ENCODE measurements around the gene JMJD1C. TPM values are rescaled to one million over a fixed set of nuclear protein-coding genes. Genes with fewer than 3 reads are reported as not detected.
A peak's percentile ranks its signal among the peaks of the same experiment; 100 is the strongest.

The JMJD1C gene
- total and polyA plus RNA-seq, 10 of the 15 experiments (the other 5 are each of a cell fraction or from before 2014, with no cell fraction given), result 31.2 to 83.3 (median 49.5) TPM

GRCh38 chr10:63268798-63269503 lies 196.8 kb downstream of the JMJD1C start:
- Histone ChIP-seq H3K27ac (ENCODE audit: control insufficient read depth, insufficient read depth) (peak overlapping the region; percentile 80), H3K9me3 (replicated peaks; ENCODE audit: control insufficient read depth, insufficient read depth, low read length) (no peaks in the 10 kb centered on the region), H3K9ac (ENCODE audit: control insufficient read depth, insufficient read depth, low read length) (peak overlapping the region; percentile 84), H3K79me2 (ENCODE audit: control insufficient read depth, insufficient read depth, low read length) (peaks cover 72% of the 10 kb centered on the region), H4K20me1 (ENCODE audit: control insufficient read depth, insufficient read depth) (no peaks in the 10 kb centered on the region), H3K4me3 (peak overlapping the region; percentile 91), H3K4me1 (ENCODE audit: control insufficient read depth, insufficient read depth, low read length) (peaks cover 18% of the 10 kb centered on the region), H3K36me3 (ENCODE audit: control insufficient read depth in 2 of 2, insufficient read depth in 2 of 2, low read length in 1 of 2) (no peaks in the 10 kb centered on the region), H3K4me2 (ENCODE audit: control insufficient read depth, insufficient read depth) (peak overlapping the region; percentile 53), H3K27me3 (replicated peaks in 1 of 2; ENCODE audit: control insufficient read depth in 2 of 2, insufficient read depth in 2 of 2, low read length in 1 of 2) (no peaks in the 10 kb centered on the region), H2AFZ (ENCODE audit: control insufficient read depth, low read depth, low read length) (no peak overlapping the region; the same call in 1 of the 2 replicates)
- BruUV-seq (replicated peaks), result TSS peak; percentile 82
- ChIA-PET CTCF (interaction anchor here (0.8 to 5.9 kb wide), 10 partner anchors 11 to 451 kb away, joined by 3 to 33 read pairs (median 8); no protein-coding TSS in a partner anchor), SMC1A (ENCODE audit: uncharacterized antibody, unreplicated experiment) (interaction anchor here (0.9 to 6.8 kb wide), 26 partner anchors 10 to 363 kb away, joined by 3 to 68 read pairs (median 4); partner anchors contain the start of gene REEP3), RAD21 (ENCODE audit: unreplicated experiment) (interaction anchor here (0.6 to 4.6 kb wide), 24 partner anchors 10 to 360 kb away, joined by 3 to 67 read pairs (median 6); no protein-coding TSS in a partner anchor), POLR2A (interaction anchor here (0.6 to 2.8 kb wide), 14 partner anchors 9 to 731 kb away, joined by 3 to 15 read pairs (median 6); no protein-coding TSS in a partner anchor)
- ATAC-seq, result peak; percentile 87
- intact Hi-C loops (cut with micrococcal nuclease; ENCODE audit: unreplicated experiment), result loop anchor here (1.0 to 5.0 kb wide), 5 partner anchors 18 to 253 kb away; partner anchors contain the start of genes JMJD1C and REEP3
- in situ Hi-C loops (cut with MboI), result no loop called here
- DNase-seq (ENCODE audit: low read depth, low spot score), result peak; percentile 95
- 3% methylated on average over 17 of the region's 17 CpGs for WGBS (ENCODE audit: insufficient coverage, insufficient replicate concordance, low lambda C conversion rate, missing lambda C conversion rate)
- FAIRE-seq, result peak; percentile 94
- TF ChIP-seq IKZF2 (IDR thresholded peaks at IDR 0.05), result peak; percentile 73 to 78
- peak; percentile 54; the same call in 1 of the 2 replicates for TF ChIP-seq REST (IDR thresholded peaks at IDR 0.05; ENCODE audit: low read depth, low read length)
- TF ChIP-seq KLF5 (IDR thresholded peaks at IDR 0.05; ENCODE audit: partially characterized antibody), result peak; percentile 75
- TF ChIP-seq ZBTB33 (IDR thresholded peaks at IDR 0.05), result no peak
- peak; percentile 91 for TF ChIP-seq NBN (IDR thresholded peaks at IDR 0.05)
- TF ChIP-seq MYB (IDR thresholded peaks at IDR 0.05; ENCODE audit: borderline replicate concordance, low read depth, low read length), result 0 out of 2 replicates have a peak, but pooled peaks have one; percentile 62
- no peak for TF ChIP-seq ZNF217 (IDR thresholded peaks at IDR 0.05)
- TF ChIP-seq SMAD5 (IDR thresholded peaks at IDR 0.05; ENCODE audit: low read depth), result peak; percentile 92
- TF ChIP-seq RUNX3 (IDR thresholded peaks at IDR 0.05; ENCODE audit: low read length), result peak; percentile 57
- TF ChIP-seq IRF3 (IDR thresholded peaks at IDR 0.05), result no peak
- peak; percentile 81 for TF ChIP-seq JUNB (IDR thresholded peaks at IDR 0.05)
- no peak for TF ChIP-seq STAT1 (conservative IDR thresholded peaks at IDR 0.05)
- TF ChIP-seq ZNF687 (IDR thresholded peaks at IDR 0.05), result peak; percentile 81

All from GM12878 (cell line).